KMS-11 (cell line): ENCODE results near the gene RETSAT.
A peak's percentile ranks its signal among the peaks of the same experiment; 100 is the strongest.

ENCODE experiments used
- H2AFZ ChIP-seq: fragments of 200-600 bp; sonication (generic); 2 replicates; pipeline ENCODE4 v1.6.1; 2016; ENCODE audit warnings: antibody characterized with exemption, mixed run types, low read depth
- H3K27ac ChIP-seq: fragments of 200-600 bp; sonication (generic); 2 replicates; pipeline ENCODE4 v1.6.1; 2016; ENCODE audit warnings: mild to moderate bottlenecking, mixed run types
- H3K27me3 ChIP-seq: fragments of 200-600 bp; sonication (generic); 2 replicates; pipeline ENCODE4 v1.6.1; 2017; ENCODE audit warnings: mild to moderate bottlenecking, low read depth, mixed run types, moderate library complexity; ENCODE audit not compliant: insufficient read depth
- H3K36me3 ChIP-seq: fragments of 200-600 bp; sonication (generic); 2 replicates; pipeline ENCODE4 v1.6.1; 2017; ENCODE audit warnings: mild to moderate bottlenecking, mixed run types; ENCODE audit not compliant: insufficient read depth
- H3K4me1 ChIP-seq: fragments of 200-600 bp; sonication (generic); 2 replicates; pipeline ENCODE4 v1.6.1; 2016; ENCODE audit warnings: mild to moderate bottlenecking, low read depth, mixed run types; ENCODE audit not compliant: poor library complexity, severe bottlenecking
- H3K4me2 ChIP-seq: fragments of 200-600 bp; sonication (generic); 2 replicates; pipeline ENCODE4 v1.7.0; 2016; ENCODE audit warnings: mild to moderate bottlenecking, mixed run types
- H3K4me3 ChIP-seq: fragments of 200-600 bp; sonication (generic); IDR thresholded peaks from 2 replicates; pipeline ENCODE4 v1.6.1; 2017; ENCODE audit warnings: low read depth, low read length, mixed read lengths; ENCODE audit not compliant: insufficient read depth
- H3K79me2 ChIP-seq: fragments of 200-600 bp; sonication (generic); 2 replicates; pipeline ENCODE4 v1.6.1; 2016; ENCODE audit warnings: low read depth, mixed run types; ENCODE audit not compliant: insufficient read depth
- H3K9ac ChIP-seq: fragments of 200-600 bp; sonication (generic); 2 replicates; pipeline ENCODE4 v1.6.1; 2016; ENCODE audit warnings: mild to moderate bottlenecking, mixed run types
- H4K20me1 ChIP-seq: fragments of 200-600 bp; sonication (generic); 2 replicates; pipeline ENCODE4 v1.6.1; 2016; ENCODE audit warnings: mild to moderate bottlenecking, mixed run types; ENCODE audit not compliant: insufficient read depth
- CTCF ChIP-seq: fragments of 200-600 bp; sonication (generic); conservative IDR thresholded peaks from 2 replicates; pipeline ENCODE4 v1.6.1; 2017; ENCODE audit warnings: low read depth, mild to moderate bottlenecking, antibody characterized with exemption, low read length, moderate library complexity, mixed read lengths

The RETSAT gene

GRCh38 chr2:85354286-85355072 is at the start of gene RETSAT, which contains the start of gene ELMOD3:
Gene RETSAT (minus strand): TSS chr2:85354528. CDS start chr2:85354507, 21 bp downstream.
Gene ELMOD3 (plus strand): TSS chr2:85354769. CDS start chr2:85357199, 2,430 bp downstream.
- Histone ChIP-seq H3K4me3 (peak within 1 kb of the TSS; percentile 93), H3K79me2 (peaks cover 26% of the 10 kb centered on the region), H3K4me2 (peak within 1 kb of the TSS; percentile 89), H4K20me1 (no peaks in the 10 kb centered on the region), H3K36me3 (no peaks in the 10 kb centered on the region; the same call in 1 of the 2 replicates), H2AFZ (peak within 1 kb of the TSS; percentile 85), H3K27ac (peak within 1 kb of the TSS; percentile 53), H3K4me1 (peaks cover 18% of the 10 kb centered on the region), H3K27me3 (no peaks in the 10 kb centered on the region), H3K9ac (peak within 1 kb of the TSS; percentile 75)
- no peak for TF ChIP-seq CTCF

- Histone ChIP-seq H4K20me1 (no peaks in the 10 kb centered on the region), H3K9ac (no peak overlapping the region), H3K36me3 (no peaks in the 10 kb centered on the region), H3K4me2 (no peak overlapping the region), H3K4me1 (peaks cover 19% of the 10 kb centered on the region), H3K27me3 (no peaks in the 10 kb centered on the region), H3K4me3 (no peak overlapping the region), H2AFZ (no peak overlapping the region), H3K79me2 (no peaks in the 10 kb centered on the region), H3K27ac (no peak overlapping the region)
- no peak for TF ChIP-seq CTCF
Observed at GRCh38 chr2:85401844-85402243, 47.5 kb upstream of the RETSAT start.

GRCh38 chr2:85401464-85401805 is 47.1 kb upstream of the RETSAT start:
- Histone ChIP-seq H3K9ac (no peak overlapping the region), H3K4me3 (no peak overlapping the region), H4K20me1 (no peaks in the 10 kb centered on the region), H3K27ac (no peak overlapping the region), H3K4me2 (no peak overlapping the region), H2AFZ (no peak overlapping the region), H3K4me1 (peaks cover 23% of the 10 kb centered on the region), H3K36me3 (no peaks in the 10 kb centered on the region), H3K27me3 (no peaks in the 10 kb centered on the region), H3K79me2 (no peaks in the 10 kb centered on the region)
- TF ChIP-seq CTCF, result no peak

GRCh38 chr2:85400541-85401463 is 46.5 kb upstream of the RETSAT start:
- H3K27ac ChIP-seq, result no peak overlapping the region
- no peaks in the 10 kb centered on the region for H3K27me3 ChIP-seq
- no peak overlapping the region for H3K9ac ChIP-seq
- H3K36me3 ChIP-seq, result no peaks in the 10 kb centered on the region
- no peaks in the 10 kb centered on the region for H4K20me1 ChIP-seq
- TF ChIP-seq CTCF, result no peak
- H3K79me2 ChIP-seq, result no peaks in the 10 kb centered on the region
- H3K4me2 ChIP-seq, result no peak overlapping the region
- H3K4me1 ChIP-seq, result peaks cover 27% of the 10 kb centered on the region
- H2AFZ ChIP-seq, result no peak overlapping the region
- H3K4me3 ChIP-seq, result no peak overlapping the region
